Measurements from ENCODE around the gene LSP1.

DNA sequence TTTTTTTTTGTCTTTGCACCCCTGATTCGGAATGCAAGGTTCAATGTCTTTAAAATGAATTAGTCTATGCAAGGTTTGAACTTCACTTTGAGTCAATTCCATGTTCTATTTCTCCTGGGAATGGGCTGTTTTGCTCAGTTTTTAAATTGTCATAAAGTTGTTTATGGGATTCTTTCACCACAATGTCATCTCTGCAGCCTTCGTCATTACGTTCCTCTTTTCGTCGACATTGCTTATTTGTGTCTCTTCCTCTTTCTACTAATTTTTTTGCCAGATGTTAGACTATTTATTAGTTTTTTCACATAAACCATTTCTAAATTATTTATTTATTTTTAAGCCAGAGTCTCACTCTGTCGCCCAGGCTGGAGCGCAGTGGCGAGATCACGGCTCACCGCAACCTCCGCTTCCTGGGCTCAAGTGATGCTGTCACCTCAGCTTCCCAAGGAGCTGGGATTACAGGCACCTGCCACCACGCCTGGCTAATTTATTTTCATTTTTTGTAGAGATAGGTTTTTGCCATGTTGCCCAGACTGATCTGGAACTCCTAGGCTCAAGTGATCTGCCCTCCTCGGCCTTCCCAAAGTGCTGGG, 59.5 kb downstream of the LSP1 start:
- TF ChIP-seq, protein P1, sequence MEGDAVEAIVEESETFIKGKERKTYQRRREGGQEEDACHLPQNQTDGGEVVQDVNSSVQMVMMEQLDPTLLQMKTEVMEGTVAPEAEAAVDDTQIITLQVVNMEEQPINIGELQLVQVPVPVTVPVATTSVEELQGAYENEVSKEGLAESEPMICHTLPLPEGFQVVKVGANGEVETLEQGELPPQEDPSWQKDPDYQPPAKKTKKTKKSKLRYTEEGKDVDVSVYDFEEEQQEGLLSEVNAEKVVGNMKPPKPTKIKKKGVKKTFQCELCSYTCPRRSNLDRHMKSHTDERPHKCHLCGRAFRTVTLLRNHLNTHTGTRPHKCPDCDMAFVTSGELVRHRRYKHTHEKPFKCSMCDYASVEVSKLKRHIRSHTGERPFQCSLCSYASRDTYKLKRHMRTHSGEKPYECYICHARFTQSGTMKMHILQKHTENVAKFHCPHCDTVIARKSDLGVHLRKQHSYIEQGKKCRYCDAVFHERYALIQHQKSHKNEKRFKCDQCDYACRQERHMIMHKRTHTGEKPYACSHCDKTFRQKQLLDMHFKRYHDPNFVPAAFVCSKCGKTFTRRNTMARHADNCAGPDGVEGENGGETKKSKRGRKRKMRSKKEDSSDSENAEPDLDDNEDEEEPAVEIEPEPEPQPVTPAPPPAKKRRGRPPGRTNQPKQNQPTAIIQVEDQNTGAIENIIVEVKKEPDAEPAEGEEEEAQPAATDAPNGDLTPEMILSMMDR (IDR thresholded peaks at IDR 0.05; ENCODE audit: low read length) = no peak
- TF ChIP-seq EZH2 (optimal IDR thresholded peaks at IDR 0.05; ENCODE audit: low read depth, low read length) (no peak), EZH2phosphoT487 (IDR thresholded peaks at IDR 0.05; ENCODE audit: low read length) (no peak)

Data from MM.1S (cell line).